ENCODE data around the gene CYB5RL.

The CYB5RL gene

GRCh38 chr1:54156201-54156600 lies 43.6 kb downstream of the CYB5RL start:
- no peak for DNase-seq

GRCh38 chr1:54153535-54154439 lies 46.0 kb downstream of the CYB5RL start:
- DNase-seq: peak; percentile 11

GRCh38 chr1:54152696-54153095 lies 47.1 kb downstream of the CYB5RL start, which contains the start of gene CDCP2:
Gene CDCP2, minus strand, starts transcription at chr1:54153000. Its CDS starts 78 bp downstream, at chr1:54152922.
- no peak for DNase-seq

- DNase-seq: no peak
These were observed 48.8 kb downstream of the CYB5RL start for GRCh38 chr1:54151013-54151412.
